GM19240 (cell line): Measurements from ENCODE around the gene NRG3.

Experiments
- DNase-seq: peaks from one replicate; pipeline ENCODE4 v3.0.0; 2011; ENCODE audit warnings: low spot score; ENCODE audit not compliant: insufficient read length

The NRG3 gene

DNA sequence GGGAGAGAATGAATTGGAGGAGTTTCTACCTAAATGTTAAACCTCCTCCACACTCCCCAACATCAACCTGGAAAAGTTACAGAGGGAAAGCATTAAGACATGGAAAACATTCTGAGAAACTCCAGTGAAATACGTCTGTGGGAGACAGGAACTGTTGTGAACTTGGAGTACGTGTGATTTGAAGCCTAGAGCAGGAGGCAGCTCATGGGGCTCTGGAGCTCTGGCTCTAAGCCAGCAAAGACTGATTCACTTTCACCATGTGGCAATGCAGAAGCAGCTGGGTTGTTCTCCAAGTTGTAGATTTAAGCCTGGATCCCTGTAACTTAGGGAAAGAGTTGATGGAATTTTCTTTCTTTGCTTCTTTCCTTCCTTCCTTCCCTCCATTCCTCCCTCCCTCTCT, 503.2 kb downstream of the NRG3 start:
- DNase-seq, result no peak

DNA sequence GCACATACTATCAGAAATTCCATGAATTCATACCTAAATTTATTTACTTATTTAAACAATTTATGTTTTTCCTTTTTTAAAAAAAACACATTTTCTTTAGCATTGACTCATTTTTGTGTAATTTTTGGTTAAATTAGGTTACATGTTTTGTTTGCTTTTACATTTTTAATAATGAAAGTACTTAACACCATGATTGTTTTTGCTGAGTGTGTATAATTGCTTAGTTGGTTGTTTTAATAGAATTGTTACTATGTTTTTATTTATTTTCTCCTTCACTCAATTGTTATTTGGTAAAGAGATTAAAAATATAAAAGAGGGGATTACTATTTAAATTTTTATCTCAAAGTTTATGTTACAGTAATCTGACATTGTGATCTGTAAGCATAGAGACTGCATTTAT, 508.4 kb downstream of the NRG3 start:
- DNase-seq, result no peak

DNA sequence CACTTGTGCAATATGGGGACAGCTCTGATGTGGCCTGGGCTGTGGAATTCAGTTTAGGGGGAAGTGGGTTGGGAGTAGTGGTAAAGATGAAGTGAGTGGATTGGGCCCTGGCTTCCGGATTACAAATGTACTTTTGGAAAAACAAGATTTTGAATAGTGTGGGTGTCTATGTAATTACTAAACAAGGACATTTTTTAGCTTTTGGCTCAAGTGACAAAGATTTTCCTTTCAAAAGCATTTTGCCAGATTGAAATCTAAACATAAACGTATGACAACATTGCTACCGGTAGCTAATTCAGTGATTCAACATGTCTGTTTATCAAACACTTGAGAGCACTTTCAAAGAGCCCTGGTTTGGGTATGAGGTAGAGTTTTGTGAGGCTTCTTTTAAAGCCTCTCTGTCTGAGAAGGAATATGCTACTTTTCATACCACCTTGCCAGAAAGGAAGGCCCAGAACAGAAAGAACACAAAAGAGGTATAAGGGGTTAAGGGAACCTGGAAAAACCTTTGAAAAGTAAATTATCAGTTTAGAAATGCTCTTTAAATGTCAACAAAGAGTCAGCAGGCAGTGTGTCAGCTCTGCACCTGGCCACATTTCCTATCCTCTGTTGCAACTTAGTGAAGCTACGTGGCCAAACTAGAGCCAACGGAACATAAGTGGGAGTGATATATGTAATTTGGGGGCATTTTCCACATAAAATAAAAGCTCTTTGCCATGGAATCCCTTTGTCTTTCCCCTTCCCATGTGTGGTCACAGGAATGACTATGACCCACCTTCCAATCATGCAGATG, 516.1 kb downstream of the NRG3 start:
- DNase-seq, result no peak

DNA sequence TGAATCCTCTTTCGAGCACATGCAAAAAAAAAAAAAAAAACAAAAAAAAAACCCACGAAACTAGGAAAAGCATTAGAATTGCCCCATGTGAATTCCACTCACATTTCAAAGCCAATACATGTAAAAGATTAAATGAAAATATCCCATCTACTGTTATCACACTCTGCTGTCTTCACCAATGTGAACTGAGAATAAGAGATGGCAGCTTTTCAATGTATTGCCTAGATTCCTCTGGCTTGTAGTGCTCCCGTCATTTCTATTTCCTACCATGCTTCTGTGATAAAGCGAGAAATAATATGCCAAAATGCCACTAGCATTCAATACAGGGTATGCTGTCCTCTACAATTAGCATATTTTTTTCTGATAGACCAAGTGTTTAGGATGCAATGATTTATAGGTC, 517.0 kb downstream of the NRG3 start:
- DNase-seq, result no peak

DNA sequence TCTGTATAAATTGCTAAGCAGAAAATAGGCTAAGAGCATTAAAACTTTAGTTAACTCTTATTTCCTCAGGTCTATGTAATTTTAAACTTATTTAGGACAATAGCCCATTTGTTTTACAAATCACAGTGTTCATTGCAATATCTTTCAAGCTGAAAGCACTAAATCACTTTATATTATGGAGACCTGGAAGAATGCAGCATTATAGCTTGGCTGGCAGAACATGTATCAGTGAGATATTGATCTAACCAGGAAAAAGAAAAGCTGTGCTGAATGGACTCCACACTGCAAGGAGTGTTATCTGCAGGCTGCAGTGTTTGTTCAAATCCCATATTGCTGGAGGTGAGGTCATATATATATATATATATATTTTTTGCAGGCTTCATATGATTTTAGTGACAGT, 517.5 kb downstream of the NRG3 start:
- no peak for DNase-seq

DNA sequence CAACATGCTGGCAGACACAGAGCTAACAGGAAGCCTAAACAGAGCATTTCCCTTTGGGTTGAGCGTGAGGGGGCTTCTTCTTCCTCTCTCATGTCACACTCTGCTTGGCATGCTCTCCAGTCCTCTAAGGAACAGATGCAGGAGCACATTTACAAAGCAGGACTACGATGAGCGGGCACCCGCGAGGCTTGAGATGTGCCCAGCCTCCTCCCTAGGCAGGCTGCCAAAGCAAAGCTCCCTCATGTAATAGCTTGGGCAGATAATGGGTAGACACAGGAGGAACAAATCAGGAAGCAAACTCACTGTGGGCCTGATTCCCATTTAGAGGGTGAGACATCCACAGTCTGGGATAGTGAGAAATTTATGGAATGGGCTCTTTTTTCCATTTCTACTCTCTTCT, 519.1 kb downstream of the NRG3 start:
- no peak for DNase-seq

DNA sequence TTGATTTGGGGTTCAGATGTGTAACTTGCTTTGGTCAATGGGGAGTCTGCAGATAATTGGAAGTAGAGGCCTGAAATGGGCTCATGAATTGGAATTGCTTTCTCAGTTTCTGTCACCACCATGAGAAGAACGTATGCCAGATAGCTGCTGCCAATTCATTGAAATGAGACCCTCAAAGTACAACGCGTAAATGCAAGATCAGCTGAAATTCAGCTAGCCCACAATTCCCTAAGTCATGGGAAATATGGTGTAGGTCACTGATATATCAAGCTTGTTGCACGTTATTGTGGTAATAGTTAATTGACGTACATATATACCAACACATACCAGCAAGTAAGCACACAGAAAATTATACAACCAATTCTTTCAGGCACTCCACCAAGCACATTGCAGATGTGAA, 520.0 kb downstream of the NRG3 start:
- DNase-seq, result no peak

DNA sequence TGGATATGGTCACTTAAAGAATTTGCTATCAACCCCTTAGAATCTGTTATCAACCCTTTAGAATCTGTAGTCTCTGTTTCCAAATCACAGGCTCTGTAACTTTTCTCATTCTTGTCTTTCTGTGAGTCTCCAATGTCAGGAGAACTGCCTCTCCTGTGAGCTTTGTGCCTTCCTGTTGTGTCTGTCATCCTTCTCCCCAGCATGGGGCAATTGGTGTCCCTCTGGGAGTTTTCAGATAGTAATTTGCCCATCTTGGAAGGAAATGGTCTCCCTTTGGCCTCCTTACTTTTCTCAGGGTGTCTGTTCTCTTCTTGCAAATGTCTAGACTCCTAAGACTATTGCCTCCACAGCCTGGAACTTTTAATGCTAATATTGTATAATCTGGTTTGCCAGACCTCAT, 521.9 kb downstream of the NRG3 start:
- DNase-seq, result no peak

DNA sequence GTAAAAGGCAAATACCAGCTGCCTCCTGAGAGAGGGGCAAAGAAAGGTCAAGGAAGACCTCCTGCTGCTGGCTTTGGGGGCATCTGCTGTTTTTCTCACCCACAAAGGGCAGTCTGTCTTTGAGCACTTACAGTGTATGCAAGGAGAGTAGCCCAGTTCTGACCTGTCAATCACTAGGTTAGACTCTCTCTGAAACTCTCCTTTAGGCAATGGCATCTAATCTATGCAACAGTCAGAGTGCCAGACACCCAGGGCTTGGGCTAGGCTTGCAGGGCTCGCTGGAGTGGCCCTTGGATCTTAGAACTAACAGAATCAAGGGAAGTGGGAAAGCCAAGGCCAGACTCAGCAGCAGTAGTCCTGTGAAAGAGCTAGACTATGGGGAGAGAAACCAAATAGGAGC, 522.9 kb downstream of the NRG3 start:
- no peak for DNase-seq

DNA sequence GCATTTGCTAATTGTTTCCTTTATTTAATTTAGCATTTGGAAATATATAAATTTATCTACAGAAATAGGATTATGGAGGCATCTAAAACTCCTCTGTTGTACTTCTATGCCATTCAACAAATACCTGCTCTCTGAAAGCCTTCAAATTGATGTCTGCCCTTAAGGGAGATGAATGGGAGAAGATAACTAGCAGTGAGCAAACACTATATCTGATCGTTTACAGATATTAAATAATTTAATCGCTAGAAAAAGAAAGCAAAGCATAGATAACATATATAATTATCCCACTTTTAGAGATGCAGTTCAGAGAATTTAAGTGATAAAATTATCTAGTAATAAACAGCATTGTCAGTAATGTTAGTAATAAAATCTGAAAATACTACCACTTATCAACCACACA, 524.9 kb downstream of the NRG3 start:
- DNase-seq, result no peak

DNA sequence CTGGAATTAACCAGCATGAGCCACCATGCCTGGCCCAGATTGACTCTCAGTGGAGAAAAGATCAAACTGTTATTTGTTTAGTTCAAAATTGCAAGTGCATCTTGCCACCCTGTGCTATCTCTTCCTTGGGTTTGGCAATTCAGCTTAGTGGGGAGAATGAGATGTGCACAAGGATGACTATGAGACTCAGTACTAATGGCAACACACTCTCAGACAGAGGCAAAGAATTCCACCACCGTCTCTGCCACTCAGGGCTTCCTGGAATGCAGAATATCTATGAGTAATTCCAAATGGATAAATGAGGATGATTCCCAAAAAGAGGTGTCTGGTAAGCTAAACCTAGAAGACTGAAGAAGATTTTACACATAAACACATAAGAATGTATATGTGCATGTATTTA, 525.8 kb downstream of the NRG3 start:
- no peak for DNase-seq

DNA sequence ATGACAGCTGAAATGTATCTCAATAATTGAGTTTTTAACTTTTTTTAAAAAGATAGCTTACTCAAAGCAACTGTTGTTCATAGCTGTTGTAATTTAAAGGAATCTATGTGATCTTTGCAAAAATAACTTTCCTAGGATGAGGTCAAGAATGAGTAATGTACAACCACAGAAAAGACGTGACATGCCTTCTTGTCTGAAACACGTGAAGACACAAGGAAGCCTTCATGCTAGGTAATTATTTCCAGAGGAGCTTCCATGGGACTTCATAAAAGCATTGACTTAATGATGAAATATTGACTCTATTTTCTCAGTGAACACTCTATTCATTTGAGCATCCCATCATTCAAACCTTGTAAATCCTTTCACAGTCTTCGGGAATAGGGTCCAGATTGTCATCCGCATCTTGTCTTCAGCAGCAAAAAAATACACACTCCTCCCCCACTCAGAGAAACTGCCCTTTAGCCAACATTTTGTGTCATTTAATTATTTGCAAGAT, 528.0 kb downstream of the NRG3 start:
- no peak for DNase-seq

DNA sequence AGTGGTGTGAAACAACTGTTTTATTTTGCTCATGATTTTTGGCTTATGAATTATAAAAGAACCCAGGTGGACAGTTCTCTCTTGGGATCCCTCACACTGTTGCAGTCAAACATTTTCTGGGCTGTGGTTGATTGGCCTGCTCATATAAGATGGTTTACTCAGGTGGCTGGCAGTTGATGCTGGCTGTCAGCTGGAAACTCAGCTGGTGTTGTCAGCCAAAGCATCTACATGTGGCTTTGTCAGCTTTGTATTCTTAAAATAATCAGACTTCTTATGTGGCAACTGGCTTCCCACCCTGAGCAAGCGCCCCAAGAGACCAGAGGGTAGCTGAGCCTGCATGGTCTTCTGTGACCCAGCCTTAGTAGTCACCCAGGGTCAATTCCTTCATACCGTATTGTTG, 534.7 kb downstream of the NRG3 start:
- no peak for DNase-seq

DNA sequence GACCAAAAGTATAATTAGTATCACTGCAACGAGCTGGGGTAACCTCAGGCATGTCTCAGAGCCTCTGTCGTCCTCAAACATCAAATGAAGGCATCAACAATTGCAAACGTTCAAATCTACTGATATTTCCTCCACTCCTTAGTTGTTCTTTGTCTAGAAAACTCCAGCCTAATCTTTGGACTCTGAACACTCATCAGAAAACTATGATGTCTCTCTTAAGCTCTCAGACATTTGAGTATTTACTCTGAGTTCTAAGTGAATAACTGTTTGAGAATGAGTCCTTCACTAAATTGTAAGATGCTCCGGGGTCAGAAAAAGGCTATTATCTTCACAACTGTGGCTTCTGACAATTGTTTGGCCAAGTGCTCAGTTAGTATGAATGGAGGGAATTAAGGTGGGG, 536.4 kb downstream of the NRG3 start:
- DNase-seq, result no peak

DNA sequence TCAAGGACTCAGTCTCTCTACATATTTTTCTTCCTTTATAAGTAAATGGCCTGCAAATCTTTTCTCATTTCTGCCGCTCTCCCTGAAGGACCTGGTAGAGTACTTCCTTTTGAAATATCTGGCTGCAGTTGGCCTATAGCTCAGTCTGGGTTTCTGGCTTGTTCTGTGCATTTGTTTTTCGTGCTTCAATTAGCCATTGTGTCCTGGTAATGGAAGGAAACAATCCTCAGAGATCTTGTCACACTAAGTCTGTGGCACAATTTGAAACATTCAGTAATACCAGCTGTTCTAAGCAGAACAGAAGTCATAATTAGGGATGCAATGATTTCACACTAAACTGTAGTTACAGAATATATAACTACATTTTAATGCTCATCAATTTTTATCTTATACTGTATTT, 545.0 kb downstream of the NRG3 start:
- no peak for DNase-seq

DNA sequence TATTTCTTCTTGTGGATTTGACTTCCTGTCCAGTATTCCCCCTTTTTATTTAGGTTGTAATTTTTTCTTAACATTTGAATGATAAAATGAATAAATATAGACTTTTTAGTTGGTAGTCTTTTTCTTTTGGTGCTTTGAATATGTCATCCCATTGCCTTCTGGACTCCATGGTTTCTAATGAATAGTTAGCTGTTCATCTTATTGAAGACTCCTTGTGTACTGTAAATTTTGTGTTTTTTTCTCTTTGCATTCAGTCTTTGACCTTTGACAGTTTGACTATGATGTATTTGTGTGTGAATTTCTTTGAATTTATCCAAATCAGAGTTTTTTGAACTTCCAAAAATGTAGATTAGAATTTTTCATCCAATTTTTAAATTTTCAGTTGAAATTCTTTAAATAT, 554.3 kb downstream of the NRG3 start:
- DNase-seq, result no peak

DNA sequence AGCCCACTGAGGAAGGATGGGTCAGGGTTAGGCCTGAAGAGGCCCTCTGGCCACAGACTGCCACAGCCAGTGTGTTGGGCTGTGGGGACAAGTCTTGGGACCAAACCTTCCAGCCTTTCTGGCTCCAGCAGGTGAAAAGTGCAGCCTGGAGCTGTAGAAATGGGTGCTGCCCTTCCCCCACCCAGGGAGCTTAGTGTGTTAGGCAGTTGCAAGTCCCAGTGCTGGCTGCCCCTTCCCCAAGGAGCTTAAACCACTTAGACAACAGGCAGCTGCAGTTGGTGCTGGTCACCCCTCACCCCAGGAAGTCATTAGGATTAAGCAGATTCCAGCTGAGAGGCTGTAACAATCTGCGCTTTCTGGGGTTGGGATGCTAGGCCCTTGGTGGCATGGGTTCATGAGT, 563.3 kb downstream of the NRG3 start:
- DNase-seq, result no peak

DNA sequence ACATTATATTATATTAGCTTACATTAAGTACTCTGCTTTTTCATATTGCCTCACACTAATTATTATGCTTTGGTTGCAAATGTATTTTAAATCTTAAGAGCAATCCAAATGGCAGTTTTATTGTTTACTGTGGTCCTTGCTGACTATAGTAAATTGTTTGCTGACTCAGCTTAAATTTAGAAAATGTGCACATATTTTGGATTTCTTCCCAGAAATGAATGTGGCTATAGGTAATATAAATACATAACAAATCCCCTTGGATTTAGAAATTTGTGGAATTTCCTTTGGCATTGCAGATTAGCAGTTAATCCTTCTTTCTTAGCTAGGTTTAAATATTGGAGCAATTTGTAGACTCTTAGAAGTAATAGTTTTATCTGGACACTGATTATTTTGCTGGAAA, 565.8 kb downstream of the NRG3 start:
- no peak for DNase-seq

DNA sequence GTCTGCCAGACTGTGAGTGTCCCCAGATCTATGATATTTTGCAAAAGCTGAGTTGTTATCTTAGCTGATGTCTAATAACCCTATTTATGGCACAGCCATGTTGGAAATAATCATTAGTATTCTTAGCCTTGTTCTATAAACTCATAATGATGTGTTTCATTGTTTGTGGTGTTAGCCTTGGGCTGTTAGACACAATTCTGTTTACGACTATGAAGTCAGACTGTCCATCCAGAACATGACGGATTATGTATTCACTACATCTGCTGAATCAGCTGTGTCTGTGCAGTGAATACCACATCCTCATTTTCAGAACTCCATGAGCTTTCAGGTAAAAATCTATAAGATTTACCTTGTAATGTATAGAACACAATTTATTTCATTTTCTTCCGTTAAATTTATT, 577.1 kb downstream of the NRG3 start:
- no peak for DNase-seq

DNA sequence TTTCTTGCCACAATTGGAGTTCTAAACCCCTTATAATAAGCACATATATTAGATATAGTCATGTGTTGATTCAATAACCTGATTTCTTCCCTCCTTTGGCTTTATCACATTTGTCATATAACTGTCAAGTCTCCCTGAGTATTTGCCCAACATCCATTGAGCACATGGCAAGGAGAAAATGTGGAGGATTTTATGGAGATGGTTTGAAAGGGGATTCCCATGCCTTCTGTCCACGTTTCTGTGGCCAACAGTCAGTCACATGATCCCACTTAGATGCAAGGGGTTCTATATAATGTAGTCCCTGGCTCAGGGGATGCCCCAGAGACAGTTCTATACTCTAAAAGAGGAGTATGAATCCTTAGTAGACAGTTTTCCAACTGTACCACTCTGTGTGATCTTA, 577.7 kb downstream of the NRG3 start:
- no peak for DNase-seq

DNA sequence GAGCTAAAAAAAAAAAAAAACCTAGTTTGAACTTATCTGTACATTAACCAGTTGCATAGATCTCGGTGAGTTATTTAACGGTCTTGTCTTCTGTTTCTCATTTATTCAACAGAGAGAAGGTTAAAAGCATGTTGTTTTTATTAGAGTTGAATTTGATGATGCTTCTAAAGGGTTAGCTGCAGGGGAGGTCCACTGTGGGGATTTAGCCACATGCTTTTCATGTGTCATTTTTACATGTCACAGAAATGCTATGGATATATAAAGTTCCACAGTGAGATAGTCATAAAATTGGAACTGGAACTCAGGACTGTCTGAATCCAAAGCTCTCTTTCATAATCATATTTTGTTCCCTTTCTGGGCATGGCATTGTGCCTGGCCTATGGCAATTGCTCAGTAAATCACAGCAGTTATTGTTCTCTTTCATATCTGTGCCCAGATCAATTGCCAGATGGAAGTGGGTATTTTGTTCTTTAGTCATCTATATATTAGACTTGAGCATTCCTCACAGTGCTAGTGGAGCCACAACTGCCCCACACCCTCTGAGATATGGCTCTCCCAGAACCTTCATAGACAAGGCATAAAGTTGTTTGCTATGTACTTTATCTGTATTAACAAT, 578.8 kb downstream of the NRG3 start:
- DNase-seq, result no peak

DNA sequence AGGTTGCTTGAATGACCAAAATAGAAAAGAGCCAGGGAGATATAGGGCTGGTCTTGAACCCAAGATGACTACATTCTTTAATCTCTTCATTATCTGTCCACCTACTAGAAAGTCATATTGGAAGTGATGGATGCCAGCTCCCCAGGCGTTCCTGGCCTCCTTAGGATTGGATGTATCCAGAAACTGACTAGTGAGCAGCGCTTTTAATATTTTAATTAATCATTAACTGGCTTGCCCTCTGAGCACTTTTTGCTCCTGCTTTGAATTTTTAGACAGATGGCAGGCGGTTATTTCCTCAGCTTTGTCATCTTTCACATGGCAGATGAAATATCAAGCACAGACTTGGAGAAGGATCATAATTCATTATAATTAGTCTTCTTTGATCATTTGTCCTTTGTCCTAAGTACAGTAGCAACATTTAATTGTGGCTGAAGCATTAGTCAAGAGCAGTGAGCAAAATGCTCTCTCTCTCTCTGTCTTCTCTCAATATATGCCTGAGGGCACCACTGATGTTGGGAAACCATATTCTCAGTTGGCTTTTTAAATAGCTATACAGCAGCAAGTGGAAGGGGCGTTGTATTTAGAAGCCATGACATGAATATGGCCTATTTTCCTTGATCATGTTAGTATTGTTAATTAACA, 588.0 kb downstream of the NRG3 start:
- no peak for DNase-seq

DNA sequence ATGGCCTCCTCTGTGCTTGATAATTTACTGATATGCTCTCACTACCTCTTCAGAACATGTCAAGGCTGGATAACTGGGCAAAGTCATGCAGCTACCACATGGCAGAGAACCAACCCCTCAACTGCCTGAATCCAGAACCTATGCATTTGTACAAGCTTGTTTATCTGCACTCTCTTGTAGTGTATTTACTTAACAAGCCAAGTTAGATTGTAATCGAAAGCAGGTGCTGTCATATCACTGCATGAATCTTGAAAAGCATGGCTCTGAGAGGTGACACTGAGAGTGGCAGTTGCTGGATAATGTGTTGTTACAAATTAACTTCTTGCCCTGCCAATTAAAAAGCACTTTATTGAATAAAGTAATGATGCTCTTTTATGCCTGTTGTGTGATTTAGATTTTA, 588.6 kb downstream of the NRG3 start:
- no peak for DNase-seq
